GM19395 (cell line): Measurements from ENCODE around the gene C6orf89.

ENCODE experiments used
- ATAC-seq: cut with Tn5 transposase; IDR thresholded peaks from one replicate; pipeline ENCODE4 v1.9.1; 2021; ENCODE audit warnings: mild to moderate bottlenecking, moderate library complexity; ENCODE audit not compliant: unreplicated experiment

Gene C6orf89

DNA sequence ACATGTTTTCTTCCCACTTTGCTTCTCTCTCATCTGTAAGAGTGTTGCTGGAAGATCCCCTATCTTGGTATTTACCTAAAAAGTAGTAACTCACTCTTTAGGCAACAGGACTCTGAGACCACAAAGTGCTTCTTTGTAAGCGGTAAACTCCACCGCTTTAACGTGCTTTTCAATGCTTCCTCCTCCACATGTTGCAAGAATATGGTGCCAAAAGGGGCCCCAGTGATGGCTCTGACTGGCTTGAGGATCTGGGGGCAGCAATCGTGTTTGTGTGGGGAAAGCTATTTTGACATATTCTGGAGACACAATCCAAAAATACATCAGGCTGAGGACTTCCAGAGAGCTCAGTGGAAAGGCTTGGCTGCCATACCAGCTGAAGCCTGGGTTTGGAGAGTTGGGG lies 34.1 kb upstream of the C6orf89 start:
- ATAC-seq = no peak

DNA sequence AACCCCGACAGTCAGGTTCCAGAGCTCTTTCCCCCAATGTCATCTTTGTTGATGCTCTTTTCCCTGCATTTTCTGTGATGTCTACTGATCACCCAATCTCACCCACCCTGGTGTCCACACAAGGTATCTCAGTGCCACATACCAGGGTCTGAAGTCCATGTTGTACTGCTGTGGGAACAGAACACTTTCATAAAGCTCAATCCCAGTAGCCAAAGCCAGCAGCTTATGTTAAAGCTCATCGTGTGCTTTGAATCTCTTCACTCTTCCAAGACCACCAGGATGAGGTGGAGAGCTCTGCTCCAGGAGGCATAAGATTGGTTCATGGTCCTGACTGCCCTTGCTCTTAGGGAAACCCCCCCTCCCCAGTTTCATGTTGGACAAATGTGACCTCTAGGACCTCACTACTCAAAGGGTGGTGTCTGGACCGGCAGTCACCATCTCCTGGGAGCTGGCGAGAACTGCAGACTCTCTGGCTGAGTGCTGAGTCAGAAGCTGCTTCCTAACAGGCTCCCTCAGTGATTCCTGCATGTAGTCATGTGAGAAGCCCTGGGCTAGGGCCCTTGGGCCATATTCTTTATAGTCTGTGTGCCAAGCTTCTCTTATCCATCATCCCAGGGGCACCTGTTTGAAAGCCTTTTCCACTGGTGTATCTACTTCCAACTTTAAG lies 33.1 kb upstream of the C6orf89 start:
- ATAC-seq = no peak

DNA sequence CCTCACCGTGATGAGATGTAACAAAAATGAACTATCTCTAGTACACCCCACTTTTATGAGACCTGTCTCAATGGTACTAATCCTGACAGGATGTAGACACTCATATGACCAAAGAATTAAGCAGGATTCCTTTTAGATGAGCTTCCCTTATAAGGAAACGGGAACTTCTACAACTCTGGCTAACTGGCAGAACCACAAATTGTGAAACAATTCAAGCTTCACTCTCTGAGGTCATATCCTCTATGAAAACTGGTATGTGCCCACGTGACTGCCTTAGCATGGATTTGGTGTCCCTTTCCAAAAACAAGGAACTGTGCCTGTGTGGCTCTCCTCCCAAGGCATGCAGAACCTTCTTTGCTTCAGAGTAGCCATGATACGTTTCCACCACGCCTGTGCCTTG lies 32.4 kb upstream of the C6orf89 start:
- ATAC-seq = no peak

DNA sequence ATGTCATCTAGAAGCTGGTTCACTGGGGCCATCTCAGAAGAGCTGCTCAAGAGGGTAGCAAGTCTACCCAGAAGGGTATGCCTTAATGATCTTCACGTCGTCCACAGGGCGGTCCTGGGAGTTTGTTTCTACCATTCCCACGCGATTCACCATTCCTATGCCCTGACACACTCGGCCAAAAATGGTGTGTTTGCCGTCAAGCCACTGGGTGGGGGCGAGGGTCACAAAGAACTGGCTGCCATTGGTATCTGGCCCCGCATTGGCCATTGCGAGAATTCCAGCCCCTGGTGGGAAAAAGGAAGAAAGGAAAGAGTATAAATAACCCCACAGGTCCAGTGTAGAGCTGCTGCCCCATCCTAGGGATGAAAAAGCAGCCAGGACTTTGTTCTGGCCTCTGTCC lies 30.0 kb upstream of the C6orf89 start:
- no peak for ATAC-seq

DNA sequence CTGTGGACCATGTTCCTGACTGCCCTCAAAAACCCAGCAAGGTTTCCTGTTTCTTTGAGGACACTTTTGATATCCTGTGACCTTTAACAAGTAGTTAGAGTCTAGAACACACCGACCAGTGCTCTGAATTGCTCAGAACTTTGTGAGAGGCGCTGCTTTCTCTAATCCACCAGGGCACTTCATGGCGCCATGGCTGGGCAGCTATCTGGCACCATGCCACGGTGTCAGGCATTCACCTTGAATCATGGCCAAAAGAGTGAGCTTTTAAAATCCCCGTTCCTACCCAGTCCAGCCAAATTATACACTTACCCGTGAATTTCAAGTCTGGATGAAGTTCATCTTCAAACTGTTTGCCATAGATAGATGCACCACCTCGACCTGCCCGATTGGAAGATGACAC lies 29.5 kb upstream of the C6orf89 start:
- ATAC-seq = no peak

DNA sequence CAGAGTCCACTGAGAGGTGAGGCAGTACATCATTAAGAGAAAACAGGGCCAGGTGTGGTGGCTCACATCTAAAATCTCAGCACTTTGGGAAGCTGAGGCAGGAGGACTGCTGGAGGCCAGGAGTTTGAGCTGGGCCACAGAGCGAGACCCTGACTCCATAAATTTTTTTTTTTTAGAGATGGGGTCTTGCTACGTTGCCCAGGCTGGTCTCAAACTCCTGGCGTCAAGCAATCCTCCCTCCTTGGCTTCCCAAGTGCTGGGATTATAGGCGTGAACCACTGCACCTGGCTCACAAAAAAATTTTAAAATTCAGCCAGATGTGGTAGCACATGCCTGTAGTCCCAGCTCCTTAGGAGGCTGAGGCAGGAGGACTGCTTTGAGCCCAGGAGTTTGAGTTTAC lies 28.4 kb upstream of the C6orf89 start:
- ATAC-seq = no peak

DNA sequence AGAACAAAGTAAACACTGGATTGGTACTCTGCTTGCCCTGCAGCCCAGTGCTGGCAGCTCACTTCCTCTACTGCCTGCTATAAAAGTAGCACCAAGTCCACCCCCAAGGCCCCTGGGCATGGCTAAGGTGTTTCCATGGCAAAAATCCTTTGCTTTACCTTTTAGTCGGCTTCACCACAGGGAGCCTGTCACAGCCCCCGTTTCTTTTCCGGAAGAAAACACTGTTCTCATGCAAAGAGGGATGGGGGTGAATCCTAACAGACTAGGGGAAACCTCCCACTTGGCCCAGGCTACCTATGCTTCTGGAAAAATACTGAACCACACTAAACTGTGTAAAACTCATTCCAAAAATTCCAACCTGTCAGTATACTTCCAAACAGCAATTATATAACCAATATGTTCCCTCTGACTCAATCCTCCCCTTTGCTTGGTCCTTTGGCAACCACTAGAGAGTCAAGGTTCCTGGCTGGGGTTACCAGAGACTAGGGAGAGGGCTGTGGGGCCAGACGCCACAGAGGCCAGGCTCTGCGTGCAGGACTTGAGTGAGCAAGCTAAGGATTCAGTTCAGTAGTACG lies 27.3 kb upstream of the C6orf89 start:
- no peak for ATAC-seq

DNA sequence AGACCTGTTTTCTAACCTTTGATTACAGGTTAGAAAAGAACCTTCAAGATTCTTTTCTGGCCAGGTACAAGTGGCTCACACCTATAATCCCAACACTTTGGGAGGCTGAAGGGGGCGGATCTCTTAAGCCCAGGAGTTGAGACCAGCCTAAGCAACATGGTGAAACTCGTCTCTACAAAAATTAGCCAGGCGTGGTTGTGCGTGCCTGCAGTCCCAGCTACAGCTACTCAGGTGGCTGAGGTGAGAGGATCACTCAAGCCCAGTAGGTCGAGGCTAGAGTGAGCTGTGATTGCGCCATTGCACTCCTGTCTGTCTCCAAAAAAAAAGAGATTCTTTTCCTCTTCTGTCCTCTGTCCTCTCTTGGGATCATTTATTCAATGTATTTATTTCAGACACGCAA lies 25.6 kb upstream of the C6orf89 start:
- ATAC-seq = no peak

DNA sequence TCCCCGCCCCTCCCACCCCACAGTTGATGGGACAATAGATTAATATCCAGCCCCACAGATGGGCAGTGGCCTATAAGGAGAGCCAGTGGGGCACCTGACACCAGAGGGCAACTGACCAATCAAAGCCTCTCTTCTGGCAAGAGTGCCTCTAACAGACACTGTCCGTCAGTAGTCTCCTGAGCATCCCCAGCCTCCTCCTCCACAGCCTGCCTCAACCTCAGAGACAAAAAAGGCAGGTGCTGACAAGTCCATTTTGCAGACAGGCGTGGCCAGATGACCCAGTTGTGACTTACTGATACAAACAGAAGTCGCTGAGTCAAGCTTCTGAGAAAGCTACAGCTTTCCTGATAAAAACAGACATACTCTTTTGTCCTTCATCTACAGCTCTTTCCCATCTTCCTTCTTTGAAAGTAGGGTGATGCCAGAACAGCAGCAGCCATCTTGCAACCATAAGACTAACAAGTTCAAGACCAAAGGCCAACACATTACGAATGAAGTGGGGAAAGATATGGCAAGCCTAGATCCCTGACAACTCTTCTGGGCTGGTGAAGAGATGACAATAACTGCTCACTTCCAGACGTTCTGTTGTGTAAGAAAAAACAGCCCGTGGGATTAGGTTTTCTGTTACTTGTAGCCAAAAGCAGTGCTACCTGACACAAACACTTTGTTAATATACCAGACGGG lies 23.4 kb upstream of the C6orf89 start:
- ATAC-seq = no peak

DNA sequence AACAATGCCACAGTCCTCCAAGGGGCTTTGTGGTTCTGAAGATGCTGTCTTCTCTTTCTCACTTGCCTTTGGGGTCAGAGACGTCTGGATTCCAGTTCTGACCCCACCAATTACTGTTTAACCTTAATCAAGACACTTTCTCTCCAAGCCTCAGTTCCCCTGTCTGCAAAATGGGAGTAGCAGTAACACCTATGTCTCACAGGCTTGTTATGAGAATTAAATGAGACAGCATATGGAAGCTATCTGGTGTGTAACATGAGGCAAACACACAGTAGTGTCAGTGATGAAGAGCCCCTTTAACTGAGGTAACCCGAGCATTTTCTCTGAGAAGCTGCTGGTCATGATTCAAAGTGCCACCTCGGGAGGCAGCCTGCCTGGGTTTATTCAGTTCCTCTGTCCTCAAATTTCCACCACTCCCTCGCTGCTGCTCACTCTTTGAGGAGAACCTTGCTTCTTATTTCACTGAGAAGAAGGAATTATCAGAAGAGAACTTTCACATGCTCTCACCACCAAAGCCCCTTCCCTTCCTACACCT lies 22.8 kb upstream of the C6orf89 start:
- no peak for ATAC-seq

DNA sequence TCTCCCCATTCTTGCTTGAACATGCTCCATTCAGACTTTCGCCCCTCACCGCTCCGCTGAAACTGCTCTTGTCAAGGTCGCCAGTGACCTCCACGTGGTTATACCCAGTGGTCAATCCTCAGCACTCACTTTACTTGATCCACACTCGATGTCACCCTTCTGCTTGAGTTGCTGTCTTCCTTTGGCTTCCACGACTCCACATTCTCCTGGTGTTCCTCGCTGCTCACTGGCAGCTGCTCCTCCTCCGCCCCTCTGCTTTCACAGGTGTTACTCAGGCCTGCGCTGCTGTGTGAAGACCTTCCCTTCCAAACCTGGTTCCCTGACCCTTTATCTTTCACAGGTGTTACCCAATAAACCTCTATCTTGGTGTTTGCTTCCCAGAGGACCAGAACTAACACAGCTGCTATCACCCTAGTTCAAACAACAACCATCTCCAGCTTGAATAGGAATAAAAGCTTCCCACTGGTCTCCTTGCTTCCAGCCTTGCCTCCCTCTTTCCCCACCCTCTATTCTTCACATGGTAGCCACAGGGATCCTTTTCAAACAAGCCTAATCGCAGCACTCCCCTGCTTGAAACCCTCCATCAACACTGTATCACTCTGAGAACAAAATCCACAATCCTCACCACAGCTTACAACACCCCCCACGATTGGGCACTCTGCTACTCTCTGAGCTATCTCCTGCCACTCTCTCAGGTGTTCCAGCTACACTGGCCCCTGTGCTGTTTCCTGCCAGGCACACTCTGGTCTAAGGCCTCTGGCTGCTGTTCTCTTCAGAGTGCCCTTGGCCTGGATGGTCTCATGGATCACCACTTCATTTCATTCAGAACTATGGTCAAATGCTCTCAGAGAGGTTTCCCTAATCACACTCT lies 21.8 kb upstream of the C6orf89 start:
- ATAC-seq = no peak

DNA sequence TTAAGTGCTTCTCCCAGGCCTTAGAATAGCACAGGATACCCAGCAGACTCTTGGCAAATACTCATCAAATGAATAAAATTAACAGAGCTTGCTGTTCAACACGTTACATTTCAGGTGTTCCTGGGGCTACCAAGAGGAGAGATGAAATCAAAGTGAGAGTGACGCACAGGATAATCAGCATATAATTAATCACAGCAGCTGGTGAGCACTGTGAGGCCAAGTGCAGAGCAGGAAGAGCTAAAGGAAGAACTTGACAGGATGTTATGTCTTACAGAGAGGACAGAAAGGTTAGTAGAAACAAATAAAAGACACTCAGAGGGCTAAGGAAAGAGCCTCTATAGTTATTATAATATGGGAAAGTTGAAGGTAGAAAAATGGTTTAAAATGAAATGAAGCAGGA lies 19.9 kb upstream of the C6orf89 start:
- no peak for ATAC-seq

DNA sequence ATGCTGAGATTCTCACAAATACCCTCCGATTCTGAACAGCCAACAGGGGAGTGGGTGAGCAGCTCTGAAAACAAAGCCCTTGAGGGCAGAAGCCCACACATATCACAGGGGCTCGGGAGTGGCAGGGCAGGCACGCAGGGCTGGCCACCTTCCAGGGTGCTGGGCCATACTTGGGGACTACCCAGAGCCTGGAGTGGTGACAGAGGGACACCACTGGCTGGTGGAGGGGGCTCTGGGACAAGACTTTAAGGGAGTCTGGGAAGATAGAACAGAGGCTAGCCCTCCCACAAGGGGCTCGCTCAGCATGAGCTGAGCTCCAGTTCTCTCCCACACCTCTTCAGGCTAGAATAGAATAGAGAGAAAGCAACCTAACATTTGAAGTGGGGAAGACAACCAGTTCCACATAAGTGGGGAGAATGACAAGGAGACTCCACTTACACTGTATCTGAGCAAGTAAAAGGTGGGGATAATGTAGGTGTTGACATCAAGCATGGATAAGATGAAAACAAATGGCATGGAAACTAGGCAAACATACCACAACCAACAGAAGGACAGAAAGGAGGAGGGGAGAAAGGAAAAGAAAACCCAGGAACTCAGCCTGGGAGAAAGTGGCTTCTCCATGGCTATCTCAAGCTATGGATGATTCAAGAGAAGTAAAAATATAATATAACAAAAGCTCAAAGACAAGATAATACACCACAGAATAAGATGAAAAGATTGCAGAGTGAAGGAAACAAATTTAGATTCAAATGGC lies 18.1 kb upstream of the C6orf89 start:
- no peak for ATAC-seq

DNA sequence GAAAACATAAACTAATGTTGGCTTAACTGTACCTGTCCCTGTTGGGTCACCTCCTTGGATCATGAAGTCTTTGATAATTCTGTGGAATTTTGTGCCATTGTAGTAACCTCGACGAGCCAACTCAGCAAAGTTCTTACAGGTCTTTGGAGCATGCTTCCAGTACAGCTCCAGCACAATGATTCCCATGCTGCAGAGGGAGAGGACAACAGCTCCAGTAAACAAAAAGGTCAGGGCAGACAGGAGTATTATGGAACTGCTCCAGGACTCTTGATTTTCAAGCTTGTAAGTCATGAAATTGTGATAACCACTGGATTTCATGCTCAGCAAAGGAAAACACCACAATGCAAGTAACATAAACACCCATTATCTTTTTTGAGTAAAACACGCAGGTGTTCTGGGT lies 14.1 kb upstream of the C6orf89 start:
- ATAC-seq = no peak

DNA sequence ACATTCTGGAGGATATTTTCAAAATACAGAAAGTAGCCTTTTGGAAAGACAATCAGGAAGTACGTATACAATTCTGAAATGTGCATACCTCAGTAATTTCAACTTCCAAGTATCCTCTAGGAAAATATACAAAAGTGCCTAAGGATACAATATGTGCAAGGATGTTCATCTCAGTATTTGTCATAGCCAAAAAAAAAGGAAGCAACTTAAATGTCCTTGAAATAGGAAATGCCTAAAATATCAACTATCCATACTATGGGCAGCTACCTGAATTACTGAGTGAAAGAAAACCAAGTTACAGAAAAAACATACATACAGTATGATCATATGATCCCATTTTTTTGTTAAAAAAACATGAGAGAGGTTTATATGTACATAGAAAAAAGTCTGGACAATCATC lies 12.6 kb upstream of the C6orf89 start:
- no peak for ATAC-seq

DNA sequence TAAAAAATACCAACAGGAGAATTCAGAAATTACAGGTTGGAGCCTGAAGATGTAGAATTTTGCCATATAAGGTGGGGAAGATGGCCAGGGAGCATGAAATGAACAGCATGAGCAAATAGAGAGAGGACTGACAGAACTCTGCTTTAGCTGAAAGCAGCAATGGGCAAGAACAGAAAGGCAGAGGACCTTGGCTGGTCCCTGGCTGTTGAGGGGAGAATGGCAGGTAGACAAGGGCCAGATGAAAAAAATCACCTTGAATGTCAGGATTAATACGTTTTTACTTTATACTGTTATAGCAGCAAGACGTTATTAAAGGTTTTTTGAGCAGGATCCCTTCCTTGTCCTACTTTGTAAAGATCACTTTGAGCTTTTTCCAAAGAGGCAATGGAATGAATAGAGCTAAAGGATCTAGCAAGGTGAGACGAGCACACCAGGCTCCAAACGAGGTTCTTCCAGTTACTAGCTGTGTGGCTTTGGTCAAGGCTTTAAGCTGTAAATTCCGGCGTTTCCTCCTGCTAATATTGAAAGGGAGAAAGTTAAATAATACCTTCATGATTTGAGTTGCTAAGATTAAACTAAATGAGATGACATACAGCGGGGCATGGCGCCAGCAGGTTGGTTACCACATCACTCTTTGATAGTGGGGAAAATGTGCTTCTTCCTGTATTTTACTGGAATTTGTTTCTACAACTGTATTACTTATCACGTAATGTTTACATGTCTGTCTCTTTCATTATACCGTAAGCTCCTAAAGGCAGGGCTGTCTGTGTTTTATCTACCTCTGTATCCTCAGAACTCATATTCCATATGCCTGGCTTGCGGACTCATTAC lies 11.9 kb upstream of the C6orf89 start:
- ATAC-seq = no peak

DNA sequence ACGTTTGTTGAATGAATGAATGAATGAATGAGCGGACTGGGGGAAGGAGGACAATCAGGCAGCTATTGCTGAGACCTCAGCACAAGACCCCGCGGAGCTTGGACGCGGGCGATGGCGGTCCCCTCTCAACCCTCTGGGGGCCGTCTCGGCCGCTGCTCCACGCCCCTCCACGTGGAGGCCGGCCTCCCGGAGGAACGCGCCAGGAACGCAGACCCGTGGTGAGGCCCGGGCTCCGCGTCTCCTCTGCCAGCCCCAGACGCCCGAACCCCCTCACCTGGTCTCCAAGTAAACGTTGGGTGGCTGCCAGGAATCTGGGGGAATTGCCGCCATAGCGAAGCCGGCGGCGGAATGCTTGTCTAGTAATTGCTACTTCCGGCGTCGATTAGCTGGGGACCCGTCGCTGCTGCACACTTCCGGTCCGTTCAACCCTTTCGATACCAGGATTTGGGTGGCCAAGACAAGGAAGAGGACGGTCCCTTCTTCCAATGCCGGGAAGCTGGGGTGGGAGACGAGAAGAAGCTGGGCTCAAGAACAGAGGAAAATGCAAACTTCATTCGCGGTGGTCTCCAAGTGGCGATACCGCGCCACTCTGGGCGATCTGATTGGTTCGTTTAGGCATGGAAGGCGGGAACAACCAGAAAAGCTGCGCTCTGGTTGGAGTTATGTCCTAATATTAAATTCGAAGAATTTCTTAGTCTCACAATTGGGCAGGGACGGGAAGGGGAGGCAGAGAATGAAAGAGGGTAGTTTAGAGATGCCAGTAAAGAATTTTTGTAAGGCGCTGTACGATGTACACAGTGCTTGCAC lies 11.1 kb upstream of the C6orf89 start, which contains the start of gene PPIL1:
Gene PPIL1, minus strand, starts transcription at position 361 of the 807 bp plus-strand sequence. Its CDS starts 31 bp downstream, at position 330.
- ATAC-seq = peak; percentile 89

DNA sequence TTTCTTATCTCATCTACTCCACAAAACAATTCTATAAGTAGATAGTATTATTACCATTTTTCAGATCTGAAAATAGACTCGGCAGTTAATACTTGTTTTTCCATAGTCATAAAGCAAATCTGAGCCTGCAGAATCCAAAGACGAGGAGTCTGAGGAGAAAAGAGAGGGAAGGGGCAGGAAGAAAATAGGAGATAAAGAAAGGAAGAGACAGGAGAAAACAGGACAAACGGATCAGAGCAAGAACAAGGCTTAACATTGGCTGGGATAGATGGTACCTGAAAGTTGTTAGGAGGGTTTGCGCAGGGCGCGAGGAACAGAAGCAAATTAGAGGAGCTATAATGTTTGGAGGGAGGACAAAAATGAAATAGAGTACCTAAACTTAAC lies 10.5 kb upstream of the C6orf89 start:
- no peak for ATAC-seq

DNA sequence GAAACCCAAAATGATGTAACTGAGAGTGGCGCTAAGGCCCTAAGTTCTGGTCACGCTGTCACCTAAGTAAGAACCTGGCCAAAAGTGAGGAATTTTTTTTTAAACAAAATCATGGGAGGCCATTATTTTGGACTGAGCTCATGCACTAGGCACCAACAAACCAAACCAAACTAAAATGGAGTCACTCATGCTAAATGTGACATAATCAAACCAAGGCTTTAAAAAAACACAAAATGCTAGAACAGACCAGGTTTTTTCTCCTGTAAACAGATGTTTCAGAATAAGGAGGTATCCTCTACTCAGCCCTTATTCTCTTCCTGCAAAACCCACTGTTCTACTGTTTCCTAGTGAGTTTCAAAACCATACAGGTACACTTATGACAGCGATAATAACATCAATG lies 1.1 kb upstream of the C6orf89 start:
- ATAC-seq = no peak
